ENCODE results near the gene RAPH1.

The RAPH1 gene

GRCh38 chr2:203480623-203481022 is 54.5 kb downstream of the RAPH1 start:
- no peak for DNase-seq (ENCODE audit: low spot score)

- no peak for DNase-seq (ENCODE audit: low spot score)
These were observed 58.2 kb downstream of the RAPH1 start for GRCh38 chr2:203476881-203477280.

- DNase-seq (ENCODE audit: low spot score), result no peak
These were observed 63.8 kb downstream of the RAPH1 start for GRCh38 chr2:203471323-203471722.

- no peak for DNase-seq (ENCODE audit: low spot score)
These were observed 64.7 kb downstream of the RAPH1 start for GRCh38 chr2:203470371-203470770.

- DNase-seq (ENCODE audit: low spot score), result no peak
These were observed 65.6 kb downstream of the RAPH1 start for GRCh38 chr2:203469546-203469945.

GRCh38 chr2:203463266-203463678 is 71.8 kb downstream of the RAPH1 start:
- no peak for DNase-seq (ENCODE audit: low spot score)

GRCh38 chr2:203462308-203462707 is 72.8 kb downstream of the RAPH1 start:
- DNase-seq (ENCODE audit: low spot score), result no peak

- no peak for DNase-seq (ENCODE audit: low spot score)
These were observed 73.4 kb downstream of the RAPH1 start for GRCh38 chr2:203461746-203462145.

- DNase-seq (ENCODE audit: low spot score), result no peak
These were observed 79.9 kb downstream of the RAPH1 start for GRCh38 chr2:203455209-203455608.

GRCh38 chr2:203453858-203454451 is 81.1 kb downstream of the RAPH1 start:
- peak; percentile 56 for DNase-seq (ENCODE audit: low spot score)

- DNase-seq (ENCODE audit: low spot score), result no peak
These were observed 83.4 kb downstream of the RAPH1 start for GRCh38 chr2:203451689-203452088.

- no peak for DNase-seq (ENCODE audit: low spot score)
These were observed 84.1 kb downstream of the RAPH1 start for GRCh38 chr2:203451011-203451410.

- DNase-seq (ENCODE audit: low spot score), result no peak
These were observed 84.5 kb downstream of the RAPH1 start for GRCh38 chr2:203450561-203450960.

GRCh38 chr2:203446780-203447179 is 88.3 kb downstream of the RAPH1 start:
- no peak for DNase-seq (ENCODE audit: low spot score)

- no peak for DNase-seq (ENCODE audit: low spot score)
These were observed 89.0 kb downstream of the RAPH1 start for GRCh38 chr2:203446071-203446481.

GRCh38 chr2:203444738-203445137 is 90.4 kb downstream of the RAPH1 start:
- DNase-seq (ENCODE audit: low spot score), result no peak

GRCh38 chr2:203442463-203442862 is 92.6 kb downstream of the RAPH1 start:
- no peak for DNase-seq (ENCODE audit: low spot score)

- DNase-seq (ENCODE audit: low spot score), result no peak
These were observed 93.6 kb downstream of the RAPH1 start for GRCh38 chr2:203441463-203441862.

- DNase-seq (ENCODE audit: low spot score), result peak; percentile 63
These were observed 94.4 kb downstream of the RAPH1 start for GRCh38 chr2:203440671-203441070.

GRCh38 chr2:203438528-203438927 is 96.6 kb downstream of the RAPH1 start:
- peak; percentile 56 for DNase-seq (ENCODE audit: low spot score)

- DNase-seq (ENCODE audit: low spot score), result no peak
These were observed 97.6 kb downstream of the RAPH1 start for GRCh38 chr2:203437511-203437910.

- DNase-seq (ENCODE audit: low spot score), result no peak
These were observed 98.6 kb downstream of the RAPH1 start for GRCh38 chr2:203436496-203436895.

GRCh38 chr2:203432811-203433210 is 102.3 kb downstream of the RAPH1 start:
- no peak for DNase-seq (ENCODE audit: low spot score)

GRCh38 chr2:203431391-203432185 is 103.5 kb downstream of the RAPH1 start:
- DNase-seq (ENCODE audit: low spot score), result no peak
